ENCODE results near the gene FOXC1.

GRCh38 chr6:1644516-1645060 is 34.9 kb downstream of the FOXC1 start:
- TF ChIP-seq CTCF (conservative IDR thresholded peaks at IDR 0.05; ENCODE audit: low read depth in 2 of 2) = no peak
- no peak for TF ChIP-seq ZNF114 (CRISPR knock-in tag; IDR thresholded peaks at IDR 0.05)
- TF ChIP-seq POLR2AphosphoS5 (IDR thresholded peaks at IDR 0.05; ENCODE audit: low read depth) = no peak
- TF ChIP-seq ZNF331 (CRISPR knock-in tag; IDR thresholded peaks at IDR 0.05; ENCODE audit: low read depth) = no peak
- TF ChIP-seq EZH2phosphoT487 (IDR thresholded peaks at IDR 0.05; ENCODE audit: unreplicated experiment) = no peak
- no peak for TF ChIP-seq EZH2 (IDR thresholded peaks at IDR 0.05; ENCODE audit: low read depth, unreplicated experiment)
- TF ChIP-seq REST (IDR thresholded peaks at IDR 0.05; ENCODE audit: unreplicated experiment) = no peak
- TF ChIP-seq CREB1 (CRISPR knock-in tag; IDR thresholded peaks at IDR 0.05; ENCODE audit: low read depth) = no peak
- TF ChIP-seq JUNB (IDR thresholded peaks at IDR 0.05; ENCODE audit: unreplicated experiment) = no peak
- TF ChIP-seq NANOG (IDR thresholded peaks at IDR 0.05; ENCODE audit: borderline replicate concordance) = no peak
- TF ChIP-seq ETS1 (IDR thresholded peaks at IDR 0.05) = no peak
